Uterus (tissue), 2 donors: ENCODE results near the gene FER.

Experiments
- POLR2A ChIP-seq, 2 donors: fragments of 450-650 bp; IDR thresholded peaks; one replicate each; pipeline ENCODE4 v1.6.1; 2016; ENCODE audit warnings: antibody characterized with exemption in 2 of 2, mild to moderate bottlenecking in 1 of 2, moderate library complexity in 1 of 2
- TF ChIP-seq, protein P1 (sequence below), 4 experiments: fragments of 200-600 bp in 2 of 4; fragments of 450-650 bp in 2 of 4; sonication (generic) in 2 of 4; IDR thresholded peaks; one replicate each; pipeline ENCODE4 v1.5.1; 2016 to 2019; ENCODE audit warnings: antibody characterized with exemption in 4 of 4, mild to moderate bottlenecking in 2 of 4, moderate library complexity in 1 of 4

DNA sequence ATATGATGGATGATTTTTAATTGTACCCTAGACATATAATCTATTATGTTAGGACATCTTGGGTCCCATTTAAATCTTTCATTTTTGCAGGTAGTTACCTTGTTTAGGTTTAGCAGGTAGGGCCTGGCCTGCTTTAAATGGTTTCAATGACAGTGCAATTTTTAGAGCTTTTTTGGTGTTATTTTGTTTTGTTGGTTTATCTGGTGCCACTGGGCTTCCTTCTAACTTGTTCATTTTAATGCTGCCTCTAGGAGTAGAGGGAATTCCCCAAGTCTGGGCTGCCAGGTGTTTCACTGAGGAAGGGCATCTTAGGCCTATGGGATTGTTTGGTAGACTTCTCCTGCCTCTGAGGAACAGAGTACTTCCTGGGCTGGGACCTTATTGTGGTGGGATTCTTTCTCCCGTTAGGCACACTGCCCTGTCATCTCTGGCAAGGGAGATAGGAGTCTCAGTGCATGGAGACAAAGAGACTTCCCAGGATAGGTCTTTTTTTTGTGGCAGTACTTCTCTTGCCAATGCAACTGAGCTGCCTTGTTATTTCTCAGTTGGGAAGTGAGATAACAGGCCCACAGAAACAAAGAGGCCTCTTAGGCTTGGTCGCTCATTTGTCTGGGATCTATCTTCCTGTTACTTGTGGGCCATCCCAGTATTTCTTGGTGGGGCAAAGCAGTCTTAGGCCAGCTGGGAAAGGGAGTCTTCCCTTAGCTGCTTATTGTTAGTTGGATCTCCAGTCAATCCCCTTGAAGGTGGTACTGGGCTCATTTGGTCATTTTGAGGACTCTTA, 282.9 kb downstream of the FER start:
- TF ChIP-seq, protein P1, sequence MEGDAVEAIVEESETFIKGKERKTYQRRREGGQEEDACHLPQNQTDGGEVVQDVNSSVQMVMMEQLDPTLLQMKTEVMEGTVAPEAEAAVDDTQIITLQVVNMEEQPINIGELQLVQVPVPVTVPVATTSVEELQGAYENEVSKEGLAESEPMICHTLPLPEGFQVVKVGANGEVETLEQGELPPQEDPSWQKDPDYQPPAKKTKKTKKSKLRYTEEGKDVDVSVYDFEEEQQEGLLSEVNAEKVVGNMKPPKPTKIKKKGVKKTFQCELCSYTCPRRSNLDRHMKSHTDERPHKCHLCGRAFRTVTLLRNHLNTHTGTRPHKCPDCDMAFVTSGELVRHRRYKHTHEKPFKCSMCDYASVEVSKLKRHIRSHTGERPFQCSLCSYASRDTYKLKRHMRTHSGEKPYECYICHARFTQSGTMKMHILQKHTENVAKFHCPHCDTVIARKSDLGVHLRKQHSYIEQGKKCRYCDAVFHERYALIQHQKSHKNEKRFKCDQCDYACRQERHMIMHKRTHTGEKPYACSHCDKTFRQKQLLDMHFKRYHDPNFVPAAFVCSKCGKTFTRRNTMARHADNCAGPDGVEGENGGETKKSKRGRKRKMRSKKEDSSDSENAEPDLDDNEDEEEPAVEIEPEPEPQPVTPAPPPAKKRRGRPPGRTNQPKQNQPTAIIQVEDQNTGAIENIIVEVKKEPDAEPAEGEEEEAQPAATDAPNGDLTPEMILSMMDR (IDR thresholded peaks at IDR 0.05) = no peak
- no peak for TF ChIP-seq POLR2A (IDR thresholded peaks at IDR 0.05)
